H1 (cell line): ENCODE results near the gene SLC39A9. TPM values are rescaled to one million over a fixed set of nuclear protein-coding genes. Genes with fewer than 3 reads are reported as not detected.

Experiments
- JUN ChIP-seq: IDR thresholded peaks from 2 replicates; pipeline ENCODE4 v1.6.1; 2011; ENCODE audit warnings: low read depth, mild to moderate bottlenecking, improper control_type of control experiment, low read length
- NRF1 ChIP-seq: IDR thresholded peaks from 2 replicates; pipeline ENCODE4 v1.6.1; 2011; ENCODE audit warnings: mild to moderate bottlenecking, low read depth, low read length, improper control_type of control experiment
- SIX5 ChIP-seq: IDR thresholded peaks from 2 replicates; pipeline ENCODE4 v1.6.1; 2011; ENCODE audit warnings: mild to moderate bottlenecking, low read depth, low read length
- SP2 ChIP-seq: IDR thresholded peaks from 2 replicates; pipeline ENCODE4 v1.6.1; 2012; ENCODE audit warnings: mild to moderate bottlenecking, low read length, inconsistent platforms
- SUZ12 ChIP-seq: fragments of 200-600 bp; sonication (generic); IDR thresholded peaks from 2 replicates; pipeline ENCODE4 v1.6.1; 2012; ENCODE audit warnings: mild to moderate bottlenecking, inconsistent platforms, low read length, moderate library complexity, mixed read lengths
- polyA plus RNA-seq, 7 experiments: library from polyadenylated mRNA; depleted of rRNA in 3 of 7; stranded (reverse) in 5 of 7; unstranded in 2 of 7; fragments of >200 nt in 5 of 7; fragments of 200-250 nt in 2 of 7; gene quantifications; 1 replicate in 5 of 7; 2 replicates in 1 of 7; 4 replicates in 1 of 7; pipeline versions ENCODE4 v1.2.1 to v1.2.3, GENCODE V29; 2011 to 2013; ENCODE audit warnings: missing spikeins in 2 of 7, mixed read lengths in 2 of 7
- total RNA-seq: library from RNA; stranded (reverse); fragmentation: NEBNext Ultra II Directional; extraction: Animal tissue kit (Norgen Biotek cat#: 25700); gene quantifications from 2 replicates; pipeline ENCODE4 v1.2.1, GENCODE V29; 2021

The SLC39A9 gene
- total and polyA plus RNA-seq, 2 of the 8 experiments (the other 6 are each of a cell fraction or from before 2014, with no cell fraction given) = 31.0 to 44.2 TPM

GRCh38 chr14:69363055-69363454 lies 35.4 kb upstream of the SLC39A9 start (continued):
- TF ChIP-seq SUZ12 = no peak
- TF ChIP-seq JUN = no peak
- TF ChIP-seq SIX5 = no peak
- TF ChIP-seq SP2 = no peak
- no peak for TF ChIP-seq NRF1
